SK-N-SH treated with all-trans-retinoic acid at 6 μM for 48 hours (cell line): ENCODE data around the gene ROBO2.

ENCODE experiments used
- ATAC-seq: fragments of 200-7000 bp; cut with Tn5 transposase; 3 replicates; pipeline ENCODE4 v1.9.1; 2020; ENCODE audit warnings: mild to moderate bottlenecking, moderate library complexity
- ARNTL ChIP-seq: fragments of 450-650 bp; formaldehyde crosslinking; IDR thresholded peaks from 2 replicates; pipeline ENCODE4 v1.5.0; 2020; ENCODE audit warnings: low read depth, mild to moderate bottlenecking, moderate library complexity, borderline replicate concordance
- BACH2 ChIP-seq: fragments of 250-450 bp; sonication (Bioruptor Pico); IDR thresholded peaks from 2 replicates; pipeline ENCODE4 v1.9.0; 2021; ENCODE audit warnings: mild to moderate bottlenecking, borderline replicate concordance
- CREB5 ChIP-seq: fragments of 250-450 bp; sonication (Bioruptor Pico); IDR thresholded peaks from 2 replicates; pipeline ENCODE4 v1.5.1; 2020; ENCODE audit warnings: low read depth, mild to moderate bottlenecking, moderate library complexity
- CSDC2 ChIP-seq: fragments of 250-450 bp; sonication (Bioruptor Pico); IDR thresholded peaks from 2 replicates; pipeline ENCODE4 v1.5.0; 2020; ENCODE audit warnings: mild to moderate bottlenecking, moderate library complexity
- CSRNP3 ChIP-seq: fragments of 250-450 bp; sonication (Bioruptor Pico); IDR thresholded peaks from 2 replicates; pipeline ENCODE4 v1.5.1; 2021; ENCODE audit warnings: mild to moderate bottlenecking, moderate library complexity
- ESRRG ChIP-seq: fragments of 250-450 bp; sonication (Bioruptor Pico); IDR thresholded peaks from 2 replicates; pipeline ENCODE4 v1.6.1; 2021; ENCODE audit warnings: mild to moderate bottlenecking
- GLIS3 ChIP-seq: fragments of 250-450 bp; sonication (Bioruptor Pico); IDR thresholded peaks from 2 replicates; pipeline ENCODE4 v1.5.0; 2020; ENCODE audit warnings: mild to moderate bottlenecking, moderate library complexity
- ISL1 ChIP-seq: fragments of 250-450 bp; sonication (Bioruptor Pico); IDR thresholded peaks from 2 replicates; pipeline ENCODE4 v2.1.2; 2022; ENCODE audit warnings: mild to moderate bottlenecking, moderate library complexity
- PATZ1 ChIP-seq: fragments of 250-450 bp; sonication (Bioruptor Pico); IDR thresholded peaks from 2 replicates; pipeline ENCODE4 v1.8.0; 2020; ENCODE audit warnings: mild to moderate bottlenecking, moderate library complexity, borderline replicate concordance
- POU6F1 ChIP-seq: fragments of 250-450 bp; sonication (Bioruptor Pico); IDR thresholded peaks from 2 replicates; pipeline ENCODE4 v1.8.0; 2021; ENCODE audit warnings: low read depth, mild to moderate bottlenecking, moderate library complexity, borderline replicate concordance
- RARB ChIP-seq: fragments of 250-450 bp; sonication (Bioruptor Pico); IDR thresholded peaks from 2 replicates; pipeline ENCODE4 v1.8.0; 2021; ENCODE audit warnings: mild to moderate bottlenecking, moderate library complexity
- SNAI2 ChIP-seq: fragments of 250-450 bp; sonication (Bioruptor Pico); IDR thresholded peaks from 2 replicates; pipeline ENCODE4 v1.5.0; 2020; ENCODE audit warnings: mild to moderate bottlenecking, moderate library complexity
- TCF4 ChIP-seq: fragments of 250-450 bp; sonication (Bioruptor Pico); IDR thresholded peaks from 2 replicates; pipeline ENCODE4 v1.8.0; 2021; ENCODE audit warnings: mild to moderate bottlenecking, moderate library complexity, borderline replicate concordance
- TOX ChIP-seq: fragments of 250-450 bp; sonication (Bioruptor Pico); IDR thresholded peaks from 2 replicates; pipeline ENCODE4 v1.8.0; 2021; ENCODE audit warnings: mild to moderate bottlenecking, moderate library complexity, borderline replicate concordance
- TSHZ2 ChIP-seq: fragments of 250-450 bp; sonication (Bioruptor Pico); IDR thresholded peaks from 2 replicates; pipeline ENCODE4 v1.5.0; 2020; ENCODE audit warnings: mild to moderate bottlenecking, moderate library complexity
- ZC3H10 ChIP-seq: fragments of 250-450 bp; sonication (Bioruptor Pico); IDR thresholded peaks from 2 replicates; pipeline ENCODE4 v1.5.1; 2021; ENCODE audit warnings: mild to moderate bottlenecking, moderate library complexity
- ZFP3 ChIP-seq: fragments of 250-450 bp; sonication (Bioruptor Pico); IDR thresholded peaks from 2 replicates; pipeline ENCODE4 v1.5.0; 2020; ENCODE audit warnings: mild to moderate bottlenecking, moderate library complexity
- ZFP30 ChIP-seq: fragments of 450-650 bp; formaldehyde crosslinking; IDR thresholded peaks from 2 replicates; pipeline ENCODE4 v1.5.0; 2022; ENCODE audit warnings: mild to moderate bottlenecking, moderate library complexity
- ZNF565 ChIP-seq: fragments of 450-650 bp; formaldehyde crosslinking; conservative IDR thresholded peaks from 2 replicates; pipeline ENCODE4 v1.5.0; 2020; ENCODE audit warnings: low read depth, mild to moderate bottlenecking, moderate library complexity
- ZNF70 ChIP-seq: fragments of 450-650 bp; formaldehyde crosslinking; IDR thresholded peaks from 2 replicates; pipeline ENCODE4 v1.5.0; 2020; ENCODE audit warnings: mild to moderate bottlenecking, moderate library complexity
- ZNF8 ChIP-seq: fragments of 450-650 bp; formaldehyde crosslinking; IDR thresholded peaks from 2 replicates; pipeline ENCODE4 v1.5.0; 2020; ENCODE audit warnings: mild to moderate bottlenecking, moderate library complexity

ROBO2 gene

GRCh38 chr3:77372018-77372417, 332.1 kb downstream of the ROBO2 start (continued):
- TF ChIP-seq POU6F1 (CRISPR knock-in tag) (no peak), ZNF8 (CRISPR knock-in tag) (no peak), TOX (no peak)
- TF ChIP-seq, all 23 proteins: peak for 0

GRCh38 chr3:77372634-77373346, 332.9 kb downstream of the ROBO2 start:
- no peak for ATAC-seq
- TF ChIP-seq GLIS3 (CRISPR knock-in tag) (no peak), TCF4 (CRISPR knock-in tag) (no peak), ZFP3 (no peak), ZNF8 (CRISPR knock-in tag) (no peak), TSHZ2 (CRISPR knock-in tag) (no peak), ESRRG (no peak)

GRCh38 chr3:77373619-77374018, 333.7 kb downstream of the ROBO2 start:
- no peak for ATAC-seq
- TF ChIP-seq CREB5 (CRISPR knock-in tag) = no peak
- no peak for TF ChIP-seq BACH2 (CRISPR knock-in tag)
- TF ChIP-seq ARNTL (CRISPR knock-in tag) = no peak
- no peak for TF ChIP-seq POU6F1 (CRISPR knock-in tag)
- no peak for TF ChIP-seq ESRRG
- TF ChIP-seq CSDC2 (CRISPR knock-in tag) = no peak
- TF ChIP-seq ZNF8 (CRISPR knock-in tag) = no peak
- TF ChIP-seq ISL1 (CRISPR knock-in tag) = no peak
- TF ChIP-seq SNAI2 (CRISPR knock-in tag) = no peak
- no peak for TF ChIP-seq GLIS3 (CRISPR knock-in tag)
- TF ChIP-seq ZNF565 = no peak
- TF ChIP-seq ZC3H10 = no peak
- TF ChIP-seq ZFP3 = no peak
- no peak for TF ChIP-seq CSRNP3 (CRISPR knock-in tag)
- TF ChIP-seq ZNF70 (CRISPR knock-in tag) = no peak
- no peak for TF ChIP-seq PATZ1
- TF ChIP-seq ZFP30 (CRISPR knock-in tag) = no peak
- no peak for TF ChIP-seq TSHZ2 (CRISPR knock-in tag)
- no peak for TF ChIP-seq RARB (CRISPR knock-in tag)
